HCT116 (cell line): ENCODE results near the gene CCT8. TPM values are rescaled to one million over a fixed set of nuclear protein-coding genes. Genes with fewer than 3 reads are reported as not detected.

Source experiments
- ATAC-seq: fragments of 200-7000 bp; cut with Tn5 transposase; 2 replicates; pipeline ENCODE4 v1.9.1; 2020; ENCODE audit warnings: mild to moderate bottlenecking, moderate library complexity
- BruUV-seq: library from RNA; stranded (reverse); fragments of 400-500 nt; replicated peaks from 2 replicates; lab custom pipeline; 2021; lab: Mats Ljungman, UMichigan
- CTCF ChIA-PET: fragments of 300-600 bp; sonication (Branson Sonifier 250); formaldehyde crosslinking; loops from one replicate; lab custom pipeline; 2021; ENCODE audit warnings: antibody characterized with exemption; lab: Charles Lee
- POLR2A ChIA-PET: fragments of 300-600, 350-600 bp; sonication (Branson Sonifier 250); formaldehyde crosslinking; loops from one replicate; lab custom pipeline; 2021; ENCODE audit warnings: antibody characterized with exemption; lab: Charles Lee
- RAD21 ChIA-PET, 2 experiments: fragments of 300-600 bp; sonication (Branson Sonifier 250); formaldehyde crosslinking; loops; one replicate each; lab custom pipeline; 2023; ENCODE audit warnings: low total read pairs in 2 of 2; ENCODE audit not compliant: uncharacterized antibody in 2 of 2, unreplicated experiment in 2 of 2, low non-redundant PET in 1 of 2; lab: Charles Lee
- DNase-seq: peaks from one replicate; pipeline ENCODE4 v3.0.0-alpha.2; 2010; ENCODE audit warnings: low read depth, low spot score
- H2AFZ ChIP-seq: fragments of 200-600 bp; shearing (Covaris generic), sonication (generic); 2 replicates; pipeline ENCODE4 v1.6.1; 2017; ENCODE audit warnings: low read depth, mixed run types, mixed read lengths, antibody characterized with exemption, low read length; ENCODE audit not compliant: poor library complexity, severe bottlenecking
- H3K27ac ChIP-seq: 2 replicates; pipeline ENCODE4 v1.5.1; 2012; ENCODE audit warnings: low read depth, low read length
- H3K27me3 ChIP-seq: fragments of 200-600 bp; sonication (generic); 2 replicates; pipeline ENCODE4 v1.6.1; 2016; ENCODE audit warnings: mixed run types, low read length, mixed read lengths; ENCODE audit not compliant: insufficient read depth
- H3K36me3 ChIP-seq, 2 experiments: fragments of 200-500 bp in 1 of 2; fragments of 200-600 bp in 1 of 2; sonication (Bioruptor generic) in 1 of 2; sonication (generic) in 1 of 2; 2 replicates each; pipeline versions ENCODE4 v1.5.1 to v1.6.1; 2014 to 2016; ENCODE audit warnings: low read length in 2 of 2, inconsistent platforms in 1 of 2, mixed read lengths in 1 of 2, mixed run types in 1 of 2; ENCODE audit not compliant: insufficient read depth in 2 of 2, control insufficient read depth in 1 of 2
- H3K4me1 ChIP-seq, 2 experiments: fragments of 200-600 bp in 1 of 2; sonication (generic) in 1 of 2; 2 replicates each; pipeline versions ENCODE4 v1.5.1 to v1.6.1; 2012 to 2017; ENCODE audit warnings: low read length in 2 of 2, inconsistent platforms in 1 of 2, mild to moderate bottlenecking in 1 of 2, mixed read lengths in 1 of 2, mixed run types in 1 of 2, moderate library complexity in 1 of 2; ENCODE audit not compliant: insufficient read depth in 2 of 2, control insufficient read depth in 1 of 2
- H3K4me2 ChIP-seq: fragments of 200-600 bp; sonication (generic); 2 replicates; pipeline ENCODE4 v1.6.1; 2017; ENCODE audit warnings: mixed run types, low read length, mixed read lengths
- H3K4me3 ChIP-seq, 2 experiments: fragments of 200-600 bp in 1 of 2; sonication (generic) in 1 of 2; replicated peaks in 1 of 2; 2 replicates each; pipeline ENCODE4 v1.5.1; 2011 to 2016; ENCODE audit warnings: low read length in 2 of 2, control low read depth in 1 of 2, low read depth in 1 of 2, mild to moderate bottlenecking in 1 of 2, mixed read lengths in 1 of 2, mixed run types in 1 of 2
- H3K79me2 ChIP-seq: fragments of 200-600 bp; sonication (generic); 2 replicates; pipeline ENCODE4 v1.6.1; 2017; ENCODE audit warnings: mild to moderate bottlenecking, mixed run types, low read length, moderate library complexity, mixed read lengths; ENCODE audit not compliant: insufficient read depth
- H3K9ac ChIP-seq: fragments of 200-600 bp; sonication (generic); 2 replicates; pipeline ENCODE4 v1.6.1; 2016; ENCODE audit warnings: low read length, mixed read lengths
- H3K9me2 ChIP-seq: fragments of 200-600 bp; sonication (generic), shearing (Covaris generic); 2 replicates; pipeline ENCODE4 v1.6.1; 2017; ENCODE audit warnings: mixed run types, mild to moderate bottlenecking, moderate library complexity; ENCODE audit not compliant: insufficient read depth
- H3K9me3 ChIP-seq, 2 experiments: fragments of 200-500 bp in 1 of 2; fragments of 200-600 bp in 1 of 2; sonication (Bioruptor generic) in 1 of 2; sonication (generic) in 1 of 2; 2 replicates each; pipeline ENCODE4 v1.6.1; 2014 to 2017; ENCODE audit warnings: low read length in 2 of 2, mixed read lengths in 2 of 2, inconsistent platforms in 1 of 2, low read depth in 1 of 2, mild to moderate bottlenecking in 1 of 2, mixed run types in 1 of 2, moderate library complexity in 1 of 2; ENCODE audit not compliant: control insufficient read depth in 1 of 2, insufficient read depth in 1 of 2
- H4K20me1 ChIP-seq: fragments of 200-600 bp; sonication (generic), shearing (Covaris generic); 2 replicates; pipeline ENCODE4 v1.6.1; 2017; ENCODE audit warnings: mixed run types, mild to moderate bottlenecking, moderate library complexity; ENCODE audit not compliant: insufficient read depth
- CBX3 ChIP-seq: IDR thresholded peaks from 2 replicates; pipeline ENCODE4 v1.6.1; 2012; ENCODE audit warnings: low read depth
- CEBPB ChIP-seq: IDR thresholded peaks from 2 replicates; pipeline ENCODE4 v1.6.1; 2012; ENCODE audit warnings: low read depth
- ELF1 ChIP-seq: IDR thresholded peaks from 2 replicates; pipeline ENCODE4 v1.6.1; 2012; ENCODE audit warnings: low read depth, borderline replicate concordance
- POLR2AphosphoS5 ChIP-seq: IDR thresholded peaks from 2 replicates; pipeline ENCODE4 v1.6.1; 2011; ENCODE audit warnings: mild to moderate bottlenecking, low read depth, low read length, moderate library complexity
- RAD21 ChIP-seq: IDR thresholded peaks from 2 replicates; pipeline ENCODE4 v1.6.1; 2012; ENCODE audit warnings: low read depth, mild to moderate bottlenecking
- REST ChIP-seq: IDR thresholded peaks from 2 replicates; pipeline ENCODE4 v1.6.1; 2012; ENCODE audit warnings: low read depth
- SP1 ChIP-seq: IDR thresholded peaks from 2 replicates; pipeline ENCODE4 v1.6.1; 2012; ENCODE audit warnings: low read depth
- SRF ChIP-seq: IDR thresholded peaks from 2 replicates; pipeline ENCODE4 v1.6.1; 2012; ENCODE audit warnings: low read depth
- TCF7L2 ChIP-seq: IDR thresholded peaks from 2 replicates; pipeline ENCODE4 v1.7.0; 2011; ENCODE audit warnings: borderline replicate concordance, inconsistent platforms; ENCODE audit not compliant: insufficient read depth, insufficient read length; ENCODE audit errors: extremely low read depth
- ZBTB33 ChIP-seq: IDR thresholded peaks from 2 replicates; pipeline ENCODE4 v1.6.1; 2011; ENCODE audit warnings: mild to moderate bottlenecking, low read length, moderate library complexity; ENCODE audit not compliant: insufficient replicate concordance; ENCODE audit errors: extremely low read depth
- ZFX ChIP-seq: fragments of 450-650 bp; IDR thresholded peaks from 2 replicates; pipeline ENCODE4 v1.6.1; 2017
- intact Hi-C: fragments of 100-400 bp; cut with micrococcal nuclease; formaldehyde crosslinking; loops from 2 replicates; pipeline ENCODE4 v1.10.0; 2022
- total RNA-seq: library from RNA; stranded (reverse); gene quantifications from one replicate; pipeline ENCODE4 v1.2.1, GENCODE V29; 2021; ENCODE audit not compliant: unreplicated experiment

Gene CCT8
- total RNA-seq, 1 experiment from 2014 or later, result 355 TPM

- Histone ChIP-seq H3K9me2 (no peaks in the 10 kb centered on the region), H2AFZ (no peak overlapping the region), H3K36me3 (no peaks in the 10 kb centered on the region; a peak in 1 of 4 replicates), H4K20me1 (no peaks in the 10 kb centered on the region), H3K9me3 (no peaks in the 10 kb centered on the region), H3K27me3 (no peaks in the 10 kb centered on the region), H3K79me2 (peaks cover 51% of the 10 kb centered on the region), H3K4me3 (no peak overlapping the region), H3K4me2 (peak overlapping the region; percentile 5; the same call in 1 of the 2 replicates), H3K4me1 (peaks cover 9 to 47% of the 10 kb centered on the region in 2 experiments; a peak in 3 of 4 replicates), H3K27ac (no peak overlapping the region), H3K9ac (no peak overlapping the region)
- TF ChIP-seq REST, result no peak
- TF ChIP-seq ZFX, result no peak
- no peak for TF ChIP-seq CBX3
- no peak for TF ChIP-seq SP1
- TF ChIP-seq ELF1, result no peak
- no peak for TF ChIP-seq CEBPB
- TF ChIP-seq POLR2AphosphoS5, result no peak
- no peak for TF ChIP-seq TCF7L2
- TF ChIP-seq SRF, result no peak
- no peak for TF ChIP-seq RAD21
- TF ChIP-seq ZBTB33, result no peak
- DNase-seq (no peak), ATAC-seq (no peak)
- RAD21 ChIA-PET, result no interaction called here
- intact Hi-C loops, result no loop called here
- POLR2A ChIA-PET, result interaction anchor here (1.4 to 4.1 kb wide), 2 partner anchors 16 to 20 kb away, joined by 3 to 39 read pairs; no protein-coding TSS in a partner anchor
- no TSS peak for BruUV-seq
- CTCF ChIA-PET, result no interaction called here
These were observed 51.3 kb downstream of the CCT8 start for GRCh38 chr21:29022166-29022565.
